CD4-positive, alpha-beta T cell treated with Interferon gamma for 1 hour (primary cell): Measurements from ENCODE around the gene WDR4.
A peak's percentile ranks its signal among the peaks of the same experiment; 100 is the strongest.
"Not testable (repeated sequence)": the region's sequence is repeated elsewhere in the genome, so short reads cannot be mapped to it uniquely, and the experiment has no call there.

ENCODE experiments used
- DNase-seq: peaks from one replicate; pipeline ENCODE4 v3.0.0-alpha.2; 2020

Gene WDR4

GRCh38 chr21:42851812-42852665, 27.3 kb downstream of the WDR4 start:
- DNase-seq: no peak

- DNase-seq: peak; percentile 19
Observed at GRCh38 chr21:42850866-42851391, 28.4 kb downstream of the WDR4 start.

DNA sequence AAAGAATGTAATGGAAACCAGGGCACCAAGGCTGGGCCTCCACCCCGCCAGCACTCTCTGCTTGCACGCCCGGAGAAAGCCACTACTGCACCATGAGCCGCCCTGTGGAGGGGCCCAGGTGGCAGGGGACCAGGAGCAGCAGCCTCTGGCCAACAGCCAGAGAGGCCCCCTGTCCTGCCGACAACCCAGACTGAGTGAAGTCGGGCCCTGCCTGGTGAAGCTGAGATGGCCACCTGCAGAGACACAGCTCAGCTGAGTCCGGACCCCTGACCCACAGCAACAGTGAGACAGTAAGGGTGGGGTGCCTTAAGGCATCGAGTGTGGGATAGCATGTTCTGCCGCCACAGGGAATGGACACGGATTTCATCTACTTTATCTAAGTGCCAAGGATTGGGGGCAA, 28.9 kb downstream of the WDR4 start:
- DNase-seq: no peak

DNA sequence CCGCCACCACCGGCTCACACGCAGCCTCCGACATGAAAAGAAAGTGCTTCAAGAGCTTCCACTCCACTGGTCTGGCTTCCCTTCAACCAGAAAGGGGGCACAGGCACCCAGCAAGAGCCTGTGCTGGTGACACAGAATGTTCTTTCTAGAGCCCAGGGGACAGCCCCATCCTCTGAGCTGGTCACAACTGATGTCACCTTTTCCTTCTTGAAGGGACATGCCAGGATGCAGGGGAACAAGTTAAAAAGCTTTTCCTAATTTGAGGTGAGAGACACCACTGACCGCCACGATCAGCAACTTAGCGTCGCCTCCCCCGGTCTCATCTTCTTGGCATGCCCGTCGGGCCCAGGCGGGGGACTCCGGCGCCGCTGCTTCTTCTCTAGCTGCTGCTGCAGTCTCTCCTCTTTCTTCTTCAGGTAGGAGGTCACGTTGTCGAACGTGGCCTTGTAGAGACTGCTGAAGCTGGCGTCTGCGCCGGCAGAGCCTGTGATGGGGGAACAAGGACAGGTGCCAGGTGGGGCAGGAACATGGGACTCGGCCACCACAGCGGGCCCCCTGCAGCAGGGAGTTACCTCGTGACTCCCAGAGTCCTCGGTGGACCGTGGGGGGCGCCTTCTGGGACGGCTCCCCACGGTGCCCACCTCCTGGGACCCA, 29.5 kb downstream of the WDR4 start:
- DNase-seq: no peak

DNA sequence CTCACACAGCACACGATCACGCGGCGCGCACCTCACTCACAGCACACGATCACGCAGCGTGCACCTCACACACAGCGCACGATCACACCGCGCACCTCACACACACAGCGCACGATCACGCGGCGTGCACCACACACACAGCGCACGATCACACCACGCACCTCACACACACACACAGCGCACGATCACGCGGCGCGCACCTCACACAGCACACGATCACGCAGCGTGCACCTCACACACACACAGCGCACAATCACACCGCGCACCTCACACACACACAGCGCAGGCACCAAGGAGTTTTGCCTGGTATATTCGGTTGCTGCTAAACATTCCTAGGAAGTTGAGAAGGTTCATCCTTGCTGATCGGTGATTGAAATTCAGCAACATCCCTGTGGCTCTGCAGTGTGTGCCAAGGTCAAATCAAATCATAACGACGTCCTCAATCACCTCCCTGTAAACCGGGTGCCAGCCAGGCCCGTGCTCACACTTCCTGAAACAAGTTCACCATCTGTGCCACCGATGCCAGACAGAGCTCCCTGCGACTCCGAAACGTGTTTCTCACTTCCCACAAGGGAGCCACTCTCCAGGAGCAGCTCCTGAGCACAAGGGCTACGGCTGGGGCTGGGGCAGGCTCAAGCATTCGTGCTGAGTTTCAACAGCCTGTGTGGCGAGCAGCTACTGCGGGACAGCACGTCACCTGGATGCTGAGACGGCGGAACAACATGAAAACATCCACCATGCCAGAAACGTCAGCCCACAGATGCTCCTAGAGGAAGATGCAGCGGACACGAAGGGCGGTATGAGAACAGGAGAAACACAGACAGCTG, 30.2 kb downstream of the WDR4 start:
- no peak for DNase-seq

DNA sequence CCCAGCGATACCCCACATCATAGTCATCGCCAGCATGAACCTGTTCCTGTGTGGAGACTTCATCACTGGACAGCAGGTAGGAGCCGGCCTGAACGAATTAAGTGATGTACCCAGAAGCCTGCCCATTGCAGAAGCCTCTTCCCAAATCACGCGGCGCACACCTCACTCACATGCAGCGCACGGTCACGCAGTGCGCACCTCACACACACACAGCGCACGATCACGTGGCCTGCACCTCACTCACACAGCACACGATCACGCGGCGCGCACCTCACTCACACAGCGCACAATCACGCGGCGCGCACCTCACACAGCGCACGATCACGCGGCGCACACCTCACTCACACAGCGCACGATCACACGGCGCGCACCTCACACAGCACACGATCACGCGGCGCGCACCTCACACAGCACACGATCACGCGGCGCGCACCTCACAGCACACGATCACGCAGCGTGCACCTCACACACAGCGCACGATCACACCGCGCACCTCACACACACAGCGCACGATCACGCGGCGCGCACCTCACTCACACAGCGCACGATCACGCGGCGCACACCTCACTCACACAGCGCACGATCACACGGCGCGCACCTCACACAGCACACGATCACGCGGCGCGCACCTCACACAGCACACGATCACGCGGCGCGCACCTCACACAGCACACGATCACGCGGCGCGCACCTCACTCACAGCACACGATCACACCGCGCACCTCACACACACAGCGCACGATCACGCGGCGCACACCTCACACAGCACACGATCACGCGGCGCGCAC, 31.0 kb downstream of the WDR4 start:
- not testable (repeated sequence) for DNase-seq

GRCh38 chr21:42847726-42848125, 31.6 kb downstream of the WDR4 start:
- no peak for DNase-seq

DNA sequence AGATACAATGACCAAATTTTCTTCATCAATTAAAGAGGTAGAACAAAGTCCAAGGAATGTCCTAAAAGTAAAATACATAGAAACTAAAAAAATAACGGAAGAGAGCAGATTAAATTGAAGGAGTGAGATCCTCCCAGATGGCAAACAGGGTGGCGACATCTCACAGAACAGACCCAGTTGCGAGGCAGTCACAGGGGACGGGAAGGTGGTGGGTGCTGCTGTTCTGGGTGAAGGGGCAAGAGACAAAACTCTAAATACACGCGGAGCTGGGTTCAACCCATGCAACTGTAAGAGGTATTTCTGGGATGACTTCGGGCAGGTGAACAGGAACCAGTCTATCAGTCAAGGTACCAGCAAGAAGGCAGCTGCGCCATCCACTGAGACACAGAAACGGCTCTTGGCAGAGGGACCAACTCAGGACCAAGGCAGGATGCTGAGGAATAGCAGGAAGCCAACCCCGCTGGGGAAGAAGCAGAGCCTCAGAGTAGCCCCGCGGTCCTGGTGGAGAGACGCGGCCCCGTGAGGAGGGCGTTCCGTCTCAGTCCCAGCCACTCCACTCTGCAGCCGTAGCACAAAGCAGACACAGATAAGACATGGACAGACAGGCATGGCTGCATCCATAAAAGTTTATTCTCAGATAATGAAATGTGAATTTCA, 32.2 kb downstream of the WDR4 start:
- DNase-seq: no peak

DNA sequence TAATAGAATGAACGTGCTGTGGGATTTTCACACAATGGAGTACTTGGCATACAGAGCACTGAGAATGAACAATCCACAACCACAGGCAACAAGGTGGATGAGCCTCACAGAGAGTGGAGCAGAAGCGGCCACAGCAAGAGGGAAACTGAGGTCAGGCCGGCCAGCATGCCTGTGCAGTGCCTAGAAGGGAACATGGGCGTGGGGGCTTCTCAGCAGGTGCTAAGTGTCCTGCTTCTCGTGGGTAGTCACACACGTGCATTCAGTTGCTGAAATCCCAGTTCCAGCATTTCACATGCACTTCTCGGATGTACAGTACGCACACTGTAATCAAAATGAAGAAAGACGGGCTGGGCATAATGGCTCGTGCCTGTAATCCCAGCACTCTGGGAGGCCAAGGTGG, 33.1 kb downstream of the WDR4 start:
- no peak for DNase-seq

GRCh38 chr21:42845296-42845965, 33.9 kb downstream of the WDR4 start:
- no peak for DNase-seq

DNA sequence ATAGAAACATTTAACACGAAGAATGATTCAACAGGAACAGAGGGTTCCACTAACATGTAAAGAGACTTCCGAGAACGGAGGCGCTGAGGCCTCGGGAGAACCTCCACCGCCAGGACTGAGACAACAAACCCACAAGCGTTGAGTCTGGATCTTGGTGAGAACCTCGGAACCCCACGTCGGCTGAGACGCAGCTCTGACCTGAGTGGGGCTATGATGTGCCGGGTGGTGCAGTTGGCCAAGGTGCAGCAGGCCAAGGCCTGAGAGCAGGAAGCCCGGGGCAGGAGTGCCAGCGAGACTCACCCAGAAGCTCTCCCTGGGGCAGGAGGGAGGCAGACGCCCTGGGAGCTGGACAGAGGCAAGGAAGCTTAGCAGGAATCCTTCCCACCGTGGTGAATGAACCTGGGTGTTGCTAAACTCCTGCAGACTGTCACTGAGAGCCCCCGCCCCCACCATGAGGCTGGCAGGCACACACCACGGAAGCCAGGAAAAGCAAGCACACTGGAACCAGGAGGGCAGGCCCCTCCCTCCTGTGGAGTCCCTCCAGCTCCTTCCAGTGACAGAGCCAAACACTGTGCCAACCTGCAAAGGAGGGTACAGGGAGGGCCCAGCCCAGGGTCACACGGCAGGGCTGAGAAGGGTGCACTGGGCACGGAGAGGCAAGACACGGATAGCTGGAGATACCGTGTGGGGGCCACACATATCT, 34.8 kb downstream of the WDR4 start:
- DNase-seq: no peak

DNA sequence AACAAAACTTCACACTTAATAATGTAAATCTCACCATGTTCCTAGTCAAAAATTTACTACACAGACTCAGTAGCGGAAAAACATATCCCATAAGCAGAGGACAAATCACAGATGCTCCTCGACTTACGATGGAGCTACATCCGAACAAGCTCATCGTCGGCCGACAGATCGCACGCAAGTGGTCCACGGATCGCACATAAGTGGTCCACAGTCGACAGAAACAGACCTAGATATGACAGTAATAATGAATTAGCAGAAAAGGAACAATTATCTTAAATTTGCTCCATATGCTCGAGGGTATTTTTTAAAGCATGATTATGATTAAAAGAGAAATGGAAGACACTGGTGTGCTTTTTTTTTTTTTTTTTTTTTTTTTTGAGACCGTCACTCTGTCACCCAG, 36.3 kb downstream of the WDR4 start:
- no peak for DNase-seq

DNA sequence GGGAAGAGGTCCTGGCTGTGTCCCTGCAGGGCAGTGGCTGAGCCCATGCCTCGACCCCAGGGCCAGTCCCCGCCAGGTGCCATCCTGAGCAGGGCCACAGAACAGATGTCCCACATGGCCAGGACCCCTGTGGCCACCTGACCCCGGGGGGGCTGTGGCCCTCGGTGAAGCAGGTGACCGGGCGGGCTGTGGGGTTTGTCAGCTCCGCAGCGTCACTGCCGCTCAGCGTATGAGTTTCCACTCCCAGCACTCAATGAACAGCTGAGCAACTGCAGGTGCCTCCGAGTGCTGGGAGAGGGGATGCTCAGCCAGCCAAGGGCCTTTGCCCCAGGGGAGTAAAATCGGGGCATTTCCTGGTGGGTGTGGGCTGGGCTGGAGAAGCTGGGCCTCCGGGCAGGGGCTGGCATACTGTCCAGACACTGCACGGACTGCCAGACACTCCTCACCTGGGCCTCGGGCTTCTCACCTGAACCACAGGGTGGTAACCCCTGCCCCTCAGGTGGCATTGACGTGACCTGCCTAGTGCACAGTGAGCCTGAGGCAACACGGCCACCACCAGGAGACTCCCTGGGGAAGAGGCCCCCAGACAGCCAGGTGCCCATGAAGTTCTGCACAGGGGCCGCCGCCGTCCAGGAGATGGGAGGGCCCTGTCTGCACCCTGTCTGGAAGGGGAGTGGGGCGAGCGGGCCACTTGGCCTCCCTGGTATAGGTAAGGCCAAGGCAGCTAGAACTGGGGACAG, 37.3 kb downstream of the WDR4 start:
- DNase-seq: not testable (repeated sequence)

- no peak for DNase-seq
Observed at GRCh38 chr21:42841156-42841915, 38.0 kb downstream of the WDR4 start.

DNA sequence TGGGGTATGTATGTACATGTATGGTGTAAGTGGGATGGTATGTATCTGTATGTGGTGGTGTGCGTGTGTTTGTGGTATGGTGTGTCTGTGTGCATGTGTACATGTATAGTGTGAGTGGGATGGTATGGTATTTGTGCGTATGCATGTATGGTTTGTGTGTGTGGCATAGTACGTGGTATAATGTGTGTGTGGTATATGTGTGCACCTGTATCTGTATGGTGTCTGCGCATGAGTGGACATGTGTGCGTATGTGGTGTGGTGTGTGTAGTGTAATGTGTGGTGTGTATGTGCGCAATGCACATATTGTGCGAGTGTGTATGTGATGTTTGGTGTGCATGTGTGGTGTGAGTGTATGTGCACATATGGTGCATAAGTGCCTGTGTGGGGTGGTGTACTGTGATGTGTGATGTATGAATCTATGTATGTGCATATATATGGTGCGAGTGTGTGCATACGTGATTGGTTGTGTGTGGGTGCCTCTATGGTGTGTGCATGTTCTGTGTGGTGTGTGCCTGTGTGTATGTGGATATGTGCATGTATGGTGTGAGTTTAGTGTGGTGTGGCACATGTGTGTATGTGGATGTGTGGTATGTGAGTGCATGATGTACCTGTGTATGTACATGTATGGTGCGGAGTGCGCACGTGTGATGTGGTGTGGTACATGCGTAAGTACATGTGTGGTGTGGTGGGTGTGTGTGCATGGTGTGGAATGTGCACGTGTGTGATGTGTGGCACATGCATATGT, 38.8 kb downstream of the WDR4 start:
- DNase-seq: no peak

- DNase-seq: no peak
Observed at GRCh38 chr21:42839271-42840231, 39.8 kb downstream of the WDR4 start.

GRCh38 chr21:42838212-42838690, 41.1 kb downstream of the WDR4 start:
- DNase-seq: not testable (repeated sequence)
